ENCODE measurements around the gene RAD51B. TPM values are rescaled to one million over a fixed set of nuclear protein-coding genes. Genes with fewer than 3 reads are reported as not detected.

Gene RAD51B
- total RNA-seq, 1 experiment from 2014 or later: 29.9 TPM

GRCh38 chr14:68103853-68104252 is 284.3 kb downstream of the RAD51B start:
- no peaks in the 10 kb centered on the region for H3K27me3 ChIP-seq (ENCODE audit: insufficient read depth, low read depth)
- TF ChIP-seq CTCF (conservative IDR thresholded peaks at IDR 0.05) (no peak), EZH2 (IDR thresholded peaks at IDR 0.05; ENCODE audit: low read depth) (no peak)
- no TSS peak for BruUV-seq (replicated peaks)
- H3K4me2 ChIP-seq: no peak overlapping the region
- peaks cover 25% of the 10 kb centered on the region for H3K9me3 ChIP-seq (ENCODE audit: insufficient read depth, low read depth)
- DNase-seq: no peak
- H3K4me1 ChIP-seq (replicated peaks; ENCODE audit: insufficient read depth): no peaks in the 10 kb centered on the region
- H3F3A ChIP-seq (ENCODE audit: insufficient read depth, low read depth): no peaks in the 10 kb centered on the region
- ChIA-PET POLR2A (ENCODE audit: unreplicated experiment) (no interaction called here), CTCF (no interaction called here)
- no peaks in the 10 kb centered on the region for H3K36me3 ChIP-seq (ENCODE audit: low read depth)
- intact Hi-C loops (cut with micrococcal nuclease; ENCODE audit: unreplicated experiment): no loop called here
- no peaks in the 10 kb centered on the region for H4K20me1 ChIP-seq (ENCODE audit: insufficient read depth)
- H3K9me2 ChIP-seq (ENCODE audit: insufficient read depth): no peaks in the 10 kb centered on the region
- no peaks in the 10 kb centered on the region for H3K79me2 ChIP-seq (ENCODE audit: low read depth)
- H2AFZ ChIP-seq: no peak overlapping the region
- H3K4me3 ChIP-seq: no peak overlapping the region
- no peak overlapping the region for H3K27ac ChIP-seq

- Histone ChIP-seq H3K9me3 (ENCODE audit: insufficient read depth, low read depth) (peaks cover 25% of the 10 kb centered on the region), H3K36me3 (ENCODE audit: low read depth) (no peaks in the 10 kb centered on the region), H3K9me2 (ENCODE audit: insufficient read depth) (no peaks in the 10 kb centered on the region), H2AFZ (no peak overlapping the region), H3K4me2 (no peak overlapping the region), H4K20me1 (ENCODE audit: insufficient read depth) (no peaks in the 10 kb centered on the region), H3K27ac (no peak overlapping the region), H3F3A (ENCODE audit: insufficient read depth, low read depth) (no peaks in the 10 kb centered on the region), H3K4me3 (no peak overlapping the region), H3K79me2 (ENCODE audit: low read depth) (no peaks in the 10 kb centered on the region), H3K27me3 (ENCODE audit: insufficient read depth, low read depth) (no peaks in the 10 kb centered on the region), H3K4me1 (replicated peaks; ENCODE audit: insufficient read depth) (no peaks in the 10 kb centered on the region)
- ChIA-PET POLR2A (ENCODE audit: unreplicated experiment) (no interaction called here), CTCF (no interaction called here)
- intact Hi-C loops (cut with micrococcal nuclease; ENCODE audit: unreplicated experiment): no loop called here
- TF ChIP-seq EZH2 (IDR thresholded peaks at IDR 0.05; ENCODE audit: low read depth) (no peak), CTCF (conservative IDR thresholded peaks at IDR 0.05) (no peak)
- BruUV-seq (replicated peaks): no TSS peak
- no peak for DNase-seq
These were observed 284.9 kb downstream of the RAD51B start for GRCh38 chr14:68104518-68104917.

- H3K9me2 ChIP-seq (ENCODE audit: insufficient read depth): no peaks in the 10 kb centered on the region
- no peak for TF ChIP-seq CTCF (conservative IDR thresholded peaks at IDR 0.05)
- no peak for TF ChIP-seq EZH2 (IDR thresholded peaks at IDR 0.05; ENCODE audit: low read depth)
- no peak overlapping the region for H3K4me3 ChIP-seq
- H3F3A ChIP-seq (ENCODE audit: insufficient read depth, low read depth): no peaks in the 10 kb centered on the region
- no peak overlapping the region for H3K4me2 ChIP-seq
- H4K20me1 ChIP-seq (ENCODE audit: insufficient read depth): no peaks in the 10 kb centered on the region
- BruUV-seq (replicated peaks): no TSS peak
- H3K79me2 ChIP-seq (ENCODE audit: low read depth): no peaks in the 10 kb centered on the region
- no peaks in the 10 kb centered on the region for H3K27me3 ChIP-seq (ENCODE audit: insufficient read depth, low read depth)
- no peak overlapping the region for H2AFZ ChIP-seq
- POLR2A ChIA-PET (ENCODE audit: unreplicated experiment): interaction anchor here (0.6 kb wide), 1 partner anchor 1093 kb away, joined by 4 read pairs; no protein-coding TSS in a partner anchor
- peaks cover 22% of the 10 kb centered on the region for H3K9me3 ChIP-seq (ENCODE audit: insufficient read depth, low read depth)
- no peaks in the 10 kb centered on the region for H3K4me1 ChIP-seq (replicated peaks; ENCODE audit: insufficient read depth)
- no peaks in the 10 kb centered on the region for H3K36me3 ChIP-seq (ENCODE audit: low read depth)
- intact Hi-C loops (cut with micrococcal nuclease; ENCODE audit: unreplicated experiment): no loop called here
- DNase-seq: no peak
- H3K27ac ChIP-seq: no peak overlapping the region
- CTCF ChIA-PET: no interaction called here
These were observed 286.2 kb downstream of the RAD51B start for GRCh38 chr14:68105816-68106215.
